Measurements from ENCODE around the gene PDE4B. TPM values are rescaled to one million over a fixed set of nuclear protein-coding genes. Genes with fewer than 3 reads are reported as not detected.

The PDE4B gene
- total RNA-seq, 1 donor from 2014 or later: 1.2 TPM

DNA sequence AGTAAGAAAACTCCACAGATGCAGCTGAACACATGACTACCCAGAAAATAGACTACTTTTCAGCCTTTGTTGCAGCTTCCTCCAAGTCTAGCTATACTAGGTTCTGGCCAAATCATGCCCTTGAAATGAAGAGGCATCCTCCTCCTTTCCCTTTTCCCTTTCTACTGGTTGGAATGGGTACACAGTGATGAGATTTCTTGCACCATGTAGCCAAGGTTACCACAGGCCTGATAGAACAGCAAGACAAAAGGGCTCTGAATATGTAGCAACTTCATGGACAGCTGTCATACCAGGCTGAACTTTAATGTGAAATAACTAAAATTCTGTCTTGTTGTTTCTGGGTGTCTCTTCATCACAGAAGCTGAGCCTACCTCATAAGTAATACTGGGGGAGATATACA is 146.5 kb downstream of the PDE4B start:
- Mint-ChIP-seq H3K36me3 (no peaks in the 10 kb centered on the region), H3K9me3 (peaks cover 3% of the 10 kb centered on the region), H3K4me3 (no peak overlapping the region), H3K27me3 (ENCODE audit: insufficient read depth, low read depth) (no peaks in the 10 kb centered on the region), H3K27ac (no peak overlapping the region), H3K4me1 (no peaks in the 10 kb centered on the region)
- Histone ChIP-seq H3K4me3 (no peak overlapping the region), H4K20me1 (ENCODE audit: low read depth) (no peaks in the 10 kb centered on the region), H2AFZ (replicated peaks) (no peak overlapping the region), H3K9ac (no peak overlapping the region), H3K27me3 (peaks cover 3% of the 10 kb centered on the region), H3K4me2 (no peak overlapping the region), H3K79me2 (ENCODE audit: low read depth) (no peaks in the 10 kb centered on the region), H3F3A (ENCODE audit: low read depth) (no peaks in the 10 kb centered on the region), H3K9me3 (ENCODE audit: low read depth) (no peaks in the 10 kb centered on the region), H3K27ac (no peak overlapping the region), H3K36me3 (no peaks in the 10 kb centered on the region), H3K4me1 (no peaks in the 10 kb centered on the region)
- TF ChIP-seq, protein P1, sequence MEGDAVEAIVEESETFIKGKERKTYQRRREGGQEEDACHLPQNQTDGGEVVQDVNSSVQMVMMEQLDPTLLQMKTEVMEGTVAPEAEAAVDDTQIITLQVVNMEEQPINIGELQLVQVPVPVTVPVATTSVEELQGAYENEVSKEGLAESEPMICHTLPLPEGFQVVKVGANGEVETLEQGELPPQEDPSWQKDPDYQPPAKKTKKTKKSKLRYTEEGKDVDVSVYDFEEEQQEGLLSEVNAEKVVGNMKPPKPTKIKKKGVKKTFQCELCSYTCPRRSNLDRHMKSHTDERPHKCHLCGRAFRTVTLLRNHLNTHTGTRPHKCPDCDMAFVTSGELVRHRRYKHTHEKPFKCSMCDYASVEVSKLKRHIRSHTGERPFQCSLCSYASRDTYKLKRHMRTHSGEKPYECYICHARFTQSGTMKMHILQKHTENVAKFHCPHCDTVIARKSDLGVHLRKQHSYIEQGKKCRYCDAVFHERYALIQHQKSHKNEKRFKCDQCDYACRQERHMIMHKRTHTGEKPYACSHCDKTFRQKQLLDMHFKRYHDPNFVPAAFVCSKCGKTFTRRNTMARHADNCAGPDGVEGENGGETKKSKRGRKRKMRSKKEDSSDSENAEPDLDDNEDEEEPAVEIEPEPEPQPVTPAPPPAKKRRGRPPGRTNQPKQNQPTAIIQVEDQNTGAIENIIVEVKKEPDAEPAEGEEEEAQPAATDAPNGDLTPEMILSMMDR (IDR thresholded peaks at IDR 0.05): no peak
- TF ChIP-seq EZH2phosphoT487 (IDR thresholded peaks at IDR 0.05) (no peak), EZH2 (IDR thresholded peaks at IDR 0.05) (no peak)
- no peak for DNase-seq (ENCODE audit: low spot score)

DNA sequence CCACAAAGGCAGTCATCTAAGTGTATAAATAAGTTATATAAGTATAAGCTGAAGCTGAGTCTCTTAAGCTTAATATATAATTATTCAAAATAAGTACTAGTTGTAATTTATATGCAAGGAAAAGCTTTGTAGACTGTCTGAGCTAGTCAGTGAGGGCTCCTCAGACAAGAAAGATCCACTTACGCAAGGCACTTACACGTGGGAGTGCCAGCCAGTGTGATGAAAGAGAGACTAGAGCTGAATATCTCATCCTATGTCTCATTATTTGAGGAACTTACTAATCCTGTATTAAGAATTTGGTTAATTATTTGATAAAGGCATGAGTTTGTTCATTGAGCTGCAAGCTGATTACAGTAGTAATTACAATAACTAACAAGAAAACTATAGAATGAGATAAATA is 146.9 kb downstream of the PDE4B start:
- Histone ChIP-seq H3K27me3 (peaks cover 3% of the 10 kb centered on the region), H3F3A (ENCODE audit: low read depth) (no peaks in the 10 kb centered on the region), H4K20me1 (ENCODE audit: low read depth) (no peaks in the 10 kb centered on the region), H3K4me3 (no peak overlapping the region), H2AFZ (replicated peaks) (no peak overlapping the region), H3K36me3 (no peaks in the 10 kb centered on the region), H3K9ac (no peak overlapping the region), H3K27ac (no peak overlapping the region), H3K79me2 (ENCODE audit: low read depth) (no peaks in the 10 kb centered on the region), H3K9me3 (ENCODE audit: low read depth) (no peaks in the 10 kb centered on the region), H3K4me2 (no peak overlapping the region), H3K4me1 (no peaks in the 10 kb centered on the region)
- Mint-ChIP-seq H3K27me3 (ENCODE audit: insufficient read depth, low read depth) (no peaks in the 10 kb centered on the region), H3K9me3 (peaks cover 3% of the 10 kb centered on the region), H3K4me1 (no peaks in the 10 kb centered on the region), H3K4me3 (no peak overlapping the region), H3K36me3 (no peaks in the 10 kb centered on the region), H3K27ac (no peak overlapping the region)
- no peak for DNase-seq (ENCODE audit: low spot score)
- TF ChIP-seq, protein P1 (IDR thresholded peaks at IDR 0.05): no peak
- TF ChIP-seq EZH2phosphoT487 (IDR thresholded peaks at IDR 0.05) (no peak), EZH2 (IDR thresholded peaks at IDR 0.05) (no peak)

DNA sequence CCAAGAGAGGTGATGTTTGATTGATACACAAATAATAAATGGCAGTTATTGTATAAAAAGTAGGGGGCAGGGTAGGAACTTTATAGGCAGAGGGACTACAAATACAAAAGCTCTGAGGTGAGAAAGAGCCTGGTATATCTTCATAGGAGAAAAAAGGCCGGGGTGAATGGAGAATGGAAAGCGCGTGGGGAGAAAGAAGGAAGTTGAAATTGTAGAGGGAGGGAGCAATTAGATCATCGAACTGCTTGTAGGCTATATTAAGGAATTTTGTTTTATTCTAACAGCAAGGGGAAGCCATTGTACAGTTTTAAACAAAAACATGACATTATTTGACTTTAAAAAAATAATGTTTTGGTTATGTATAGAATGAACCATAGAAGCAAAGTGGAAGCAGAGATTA is 147.4 kb downstream of the PDE4B start:
- H3K27ac ChIP-seq: no peak overlapping the region

More for the DNA sequence above, 147.4 kb downstream of the PDE4B start:
- H4K20me1 ChIP-seq (ENCODE audit: low read depth): no peaks in the 10 kb centered on the region
- no peak overlapping the region for H3K4me3 Mint-ChIP-seq
- H3K4me3 ChIP-seq: no peak overlapping the region
- H3K4me1 Mint-ChIP-seq: no peaks in the 10 kb centered on the region
- H3K9me3 ChIP-seq (ENCODE audit: low read depth): no peaks in the 10 kb centered on the region
- H3F3A ChIP-seq (ENCODE audit: low read depth): no peaks in the 10 kb centered on the region
- no peaks in the 10 kb centered on the region for H3K36me3 ChIP-seq
- peaks cover 3% of the 10 kb centered on the region for H3K27me3 ChIP-seq
- no peaks in the 10 kb centered on the region for H3K4me1 ChIP-seq
- no peaks in the 10 kb centered on the region for H3K27me3 Mint-ChIP-seq (ENCODE audit: insufficient read depth, low read depth)
- DNase-seq (ENCODE audit: low spot score): no peak
- no peak overlapping the region for H3K9ac ChIP-seq
- no peak overlapping the region for H3K27ac Mint-ChIP-seq
- no peak overlapping the region for H2AFZ ChIP-seq (replicated peaks)
- no peaks in the 10 kb centered on the region for H3K79me2 ChIP-seq (ENCODE audit: low read depth)
- peaks cover 3% of the 10 kb centered on the region for H3K9me3 Mint-ChIP-seq
- no peak for TF ChIP-seq EZH2 (IDR thresholded peaks at IDR 0.05)
- TF ChIP-seq, protein P1 (IDR thresholded peaks at IDR 0.05): no peak
- no peak for TF ChIP-seq EZH2phosphoT487 (IDR thresholded peaks at IDR 0.05)
- H3K4me2 ChIP-seq: no peak overlapping the region
- no peaks in the 10 kb centered on the region for H3K36me3 Mint-ChIP-seq
